OCI-LY1 (cell line): Measurements from ENCODE around the gene AP2A1.

Experiments
- H2AFZ ChIP-seq: fragments of 200-600 bp; sonication (generic), shearing (Covaris generic); 2 replicates; pipeline ENCODE4 v1.6.0; 2014; ENCODE audit warnings: antibody characterized with exemption, mild to moderate bottlenecking, low read length
- H3F3A ChIP-seq: fragments of 200-600 bp; sonication (generic), shearing (Covaris generic); 2 replicates; pipeline ENCODE4 v1.6.0; 2014; ENCODE audit warnings: mild to moderate bottlenecking, antibody characterized with exemption, low read length, moderate library complexity; ENCODE audit not compliant: insufficient read depth
- H3K27ac ChIP-seq: fragments of 200-600 bp; sonication (generic); 2 replicates; pipeline ENCODE4 v1.5.1; 2014; ENCODE audit warnings: low read length, mixed run types, mild to moderate bottlenecking, low read depth; ENCODE audit not compliant: poor library complexity, severe bottlenecking
- H3K27me3 ChIP-seq: fragments of 200-600 bp; sonication (generic); 2 replicates; pipeline ENCODE4 v1.6.0; 2014; ENCODE audit warnings: antibody characterized with exemption, mild to moderate bottlenecking, low read length, moderate library complexity; ENCODE audit not compliant: insufficient read depth
- H3K36me3 ChIP-seq: fragments of 200-600 bp; sonication (generic); 2 replicates; pipeline ENCODE4 v1.6.1; 2014; ENCODE audit warnings: mild to moderate bottlenecking, antibody characterized with exemption, low read length, moderate library complexity, mixed read lengths; ENCODE audit not compliant: insufficient read depth
- H3K4me1 ChIP-seq: fragments of 200-600 bp; sonication (generic); 2 replicates; pipeline ENCODE4 v1.5.1; 2014; ENCODE audit warnings: mild to moderate bottlenecking, low read length, moderate library complexity; ENCODE audit not compliant: insufficient read depth, severe bottlenecking
- H3K4me2 ChIP-seq: fragments of 200-600 bp; sonication (generic), shearing (Covaris generic); 2 replicates; pipeline ENCODE4 v1.6.1; 2014; ENCODE audit warnings: low read length
- H3K4me3 ChIP-seq: fragments of 200-600 bp; sonication (generic); 2 replicates; pipeline ENCODE4 v1.5.1; 2014; ENCODE audit warnings: low read length, low read depth, mild to moderate bottlenecking, mixed read lengths; ENCODE audit not compliant: poor library complexity, severe bottlenecking
- H3K79me2 ChIP-seq: fragments of 200-600 bp; shearing (Covaris generic); 2 replicates; pipeline ENCODE4 v1.6.1; 2016; ENCODE audit warnings: mixed run types, low read length, mixed read lengths; ENCODE audit not compliant: insufficient read depth
- H3K9ac ChIP-seq: fragments of 200-600 bp; sonication (generic), shearing (Covaris generic); 2 replicates; pipeline ENCODE4 v1.6.1; 2014; ENCODE audit warnings: mild to moderate bottlenecking, low read length, mixed read lengths
- H3K9me2 ChIP-seq: fragments of 200-600 bp; sonication (generic), shearing (Covaris generic); 2 replicates; pipeline ENCODE4 v1.6.1; 2014; ENCODE audit warnings: low read depth, mild to moderate bottlenecking, low read length, mixed read lengths
- H3K9me3 ChIP-seq: fragments of 200-600 bp; shearing (Covaris generic); 2 replicates; pipeline ENCODE4 v1.6.1; 2014; ENCODE audit warnings: low read length, mixed read lengths
- H4K20me1 ChIP-seq: fragments of 200-600 bp; sonication (generic), shearing (Covaris generic); 2 replicates; pipeline ENCODE4 v1.6.0; 2016; ENCODE audit warnings: mild to moderate bottlenecking, low read length; ENCODE audit not compliant: insufficient read depth
- CTCF ChIP-seq: fragments of 200-600 bp; sonication (generic), shearing (Covaris generic); IDR thresholded peaks from 2 replicates; pipeline ENCODE4 v1.5.1; 2017; ENCODE audit warnings: mild to moderate bottlenecking, antibody characterized with exemption, low read length, moderate library complexity, mixed read lengths
- EZH2 ChIP-seq: fragments of 200-600 bp; sonication (generic), shearing (Covaris generic); IDR thresholded peaks from 2 replicates; pipeline ENCODE4 v1.8.0; 2017; ENCODE audit warnings: borderline replicate concordance, mixed run types, mild to moderate bottlenecking, antibody characterized with exemption, low read length, moderate library complexity, mixed read lengths

AP2A1 gene

DNA sequence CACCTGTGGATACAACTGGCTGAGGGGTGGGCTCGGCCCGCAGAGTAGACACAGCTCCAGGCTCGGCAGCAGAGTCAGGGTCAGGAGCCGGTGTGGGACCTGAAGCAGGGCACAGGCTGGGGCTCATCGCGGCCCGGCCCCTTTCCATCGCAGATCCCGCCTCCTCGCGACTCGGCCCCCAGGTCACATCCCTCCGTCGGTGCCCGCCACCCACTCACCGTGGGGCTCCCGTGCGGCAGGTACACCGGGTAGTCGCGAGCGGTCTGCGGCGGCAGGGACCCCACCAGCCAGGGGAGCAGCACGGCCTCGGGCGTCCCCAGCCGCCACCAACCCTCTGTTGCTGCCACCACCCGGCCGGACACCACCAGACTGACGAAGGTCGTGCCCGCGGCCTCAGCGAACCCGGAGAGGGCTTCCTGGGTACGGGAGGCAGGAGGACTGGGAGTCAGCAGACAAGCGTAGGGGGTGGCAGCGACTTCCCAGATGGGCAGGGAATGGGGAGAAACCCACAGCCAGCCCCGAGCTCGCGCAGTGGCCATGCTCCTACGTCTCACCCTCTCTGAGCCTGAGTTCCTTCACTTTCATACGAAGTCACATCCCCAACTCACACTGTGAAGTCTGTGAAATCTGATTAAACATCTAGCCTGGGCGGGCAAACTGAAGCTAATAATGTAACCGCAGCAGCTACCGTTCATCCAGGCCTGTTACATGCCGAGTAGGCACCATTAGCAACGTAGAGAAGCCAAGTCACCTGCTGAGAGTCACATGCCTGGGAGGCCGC, 42.5 kb downstream of the AP2A1 start:
- H3K27me3 ChIP-seq: no peaks in the 10 kb centered on the region
- H3K4me3 ChIP-seq: peak overlapping the region; percentile 59
- no peaks in the 10 kb centered on the region for H4K20me1 ChIP-seq
- peak overlapping the region; percentile 77 for H3K4me2 ChIP-seq
- H3K4me1 ChIP-seq: peaks cover 44% of the 10 kb centered on the region
- H3K27ac ChIP-seq: peak overlapping the region; percentile 83
- H3F3A ChIP-seq: peaks cover 5% of the 10 kb centered on the region
- H2AFZ ChIP-seq: no peak overlapping the region
- H3K9ac ChIP-seq: peak overlapping the region; percentile 60
- no peaks in the 10 kb centered on the region for H3K9me3 ChIP-seq
- peaks cover 31% of the 10 kb centered on the region; the same call in 1 of the 2 replicates for H3K36me3 ChIP-seq
- H3K79me2 ChIP-seq: no peaks in the 10 kb centered on the region
- H3K9me2 ChIP-seq: no peaks in the 10 kb centered on the region
- TF ChIP-seq EZH2 (no peak), CTCF (peak; percentile 29; the same call in 1 of the 2 replicates)

GRCh38 chr19:49809941-49810389, 43.2 kb downstream of the AP2A1 start:
- no peak overlapping the region for H2AFZ ChIP-seq
- H3K4me3 ChIP-seq: peak overlapping the region; percentile 59
- H3F3A ChIP-seq: peaks cover 10% of the 10 kb centered on the region
- TF ChIP-seq CTCF: no peak
- no peak for TF ChIP-seq EZH2
- H3K9ac ChIP-seq: peak overlapping the region; percentile 60
- no peaks in the 10 kb centered on the region for H4K20me1 ChIP-seq
- H3K4me2 ChIP-seq: peak overlapping the region; percentile 77
- no peaks in the 10 kb centered on the region for H3K9me3 ChIP-seq
- H3K27ac ChIP-seq: peak overlapping the region; percentile 83
- H3K9me2 ChIP-seq: no peaks in the 10 kb centered on the region
- no peaks in the 10 kb centered on the region for H3K79me2 ChIP-seq
- H3K36me3 ChIP-seq: peaks cover 27% of the 10 kb centered on the region; the same call in 1 of the 2 replicates
- no peaks in the 10 kb centered on the region for H3K27me3 ChIP-seq
- peaks cover 48% of the 10 kb centered on the region for H3K4me1 ChIP-seq

- Histone ChIP-seq H3K4me2 (no peak overlapping the region; the same call in 1 of the 2 replicates), H3K79me2 (no peaks in the 10 kb centered on the region), H3K36me3 (peaks cover 18% of the 10 kb centered on the region; the same call in 1 of the 2 replicates), H3K27ac (no peak overlapping the region), H3K4me3 (no peak overlapping the region), H3K9me3 (no peaks in the 10 kb centered on the region), H3K4me1 (peaks cover 52% of the 10 kb centered on the region), H3K9me2 (no peaks in the 10 kb centered on the region), H3F3A (peaks cover 10% of the 10 kb centered on the region), H4K20me1 (no peaks in the 10 kb centered on the region), H3K9ac (no peak overlapping the region), H2AFZ (no peak overlapping the region), H3K27me3 (no peaks in the 10 kb centered on the region)
- TF ChIP-seq CTCF (no peak), EZH2 (no peak)
These were observed 44.5 kb downstream of the AP2A1 start for GRCh38 chr19:49811328-49811727.
